VCaP (cell line): ENCODE measurements around the gene MARCO.

Source experiments
- H3K27ac ChIP-seq: fragments of 450-650 bp; 2 replicates; pipeline ENCODE4 v1.5.1; 2017
- TF ChIP-seq, protein P1 (sequence below): fragments of 450-650 bp; conservative IDR thresholded peaks from 2 replicates; pipeline ENCODE4 v1.5.1; 2017; ENCODE audit warnings: mild to moderate bottlenecking, moderate library complexity

Gene MARCO

DNA sequence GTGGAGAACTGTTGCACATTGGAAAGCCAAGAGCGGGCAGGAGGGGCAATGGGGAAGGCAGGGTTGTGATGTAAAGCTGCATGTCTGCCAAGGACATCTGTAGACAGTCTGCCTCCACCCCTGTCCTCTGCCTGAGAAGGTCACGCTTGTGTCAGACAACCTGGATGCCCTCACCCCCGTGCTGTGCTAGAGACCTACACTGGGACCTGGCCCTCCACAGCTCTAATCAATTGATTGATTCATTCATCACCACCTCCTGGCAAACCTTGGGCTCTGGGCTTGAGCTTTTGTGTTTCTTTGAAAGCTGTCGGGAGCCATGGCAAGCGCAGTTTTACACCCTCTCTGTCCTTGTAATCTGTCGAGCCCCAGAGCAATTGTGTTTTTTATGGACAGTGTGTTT is 41.1 kb downstream of the MARCO start:
- TF ChIP-seq, protein P1, sequence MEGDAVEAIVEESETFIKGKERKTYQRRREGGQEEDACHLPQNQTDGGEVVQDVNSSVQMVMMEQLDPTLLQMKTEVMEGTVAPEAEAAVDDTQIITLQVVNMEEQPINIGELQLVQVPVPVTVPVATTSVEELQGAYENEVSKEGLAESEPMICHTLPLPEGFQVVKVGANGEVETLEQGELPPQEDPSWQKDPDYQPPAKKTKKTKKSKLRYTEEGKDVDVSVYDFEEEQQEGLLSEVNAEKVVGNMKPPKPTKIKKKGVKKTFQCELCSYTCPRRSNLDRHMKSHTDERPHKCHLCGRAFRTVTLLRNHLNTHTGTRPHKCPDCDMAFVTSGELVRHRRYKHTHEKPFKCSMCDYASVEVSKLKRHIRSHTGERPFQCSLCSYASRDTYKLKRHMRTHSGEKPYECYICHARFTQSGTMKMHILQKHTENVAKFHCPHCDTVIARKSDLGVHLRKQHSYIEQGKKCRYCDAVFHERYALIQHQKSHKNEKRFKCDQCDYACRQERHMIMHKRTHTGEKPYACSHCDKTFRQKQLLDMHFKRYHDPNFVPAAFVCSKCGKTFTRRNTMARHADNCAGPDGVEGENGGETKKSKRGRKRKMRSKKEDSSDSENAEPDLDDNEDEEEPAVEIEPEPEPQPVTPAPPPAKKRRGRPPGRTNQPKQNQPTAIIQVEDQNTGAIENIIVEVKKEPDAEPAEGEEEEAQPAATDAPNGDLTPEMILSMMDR: no peak
- H3K27ac ChIP-seq: no peak overlapping the region

DNA sequence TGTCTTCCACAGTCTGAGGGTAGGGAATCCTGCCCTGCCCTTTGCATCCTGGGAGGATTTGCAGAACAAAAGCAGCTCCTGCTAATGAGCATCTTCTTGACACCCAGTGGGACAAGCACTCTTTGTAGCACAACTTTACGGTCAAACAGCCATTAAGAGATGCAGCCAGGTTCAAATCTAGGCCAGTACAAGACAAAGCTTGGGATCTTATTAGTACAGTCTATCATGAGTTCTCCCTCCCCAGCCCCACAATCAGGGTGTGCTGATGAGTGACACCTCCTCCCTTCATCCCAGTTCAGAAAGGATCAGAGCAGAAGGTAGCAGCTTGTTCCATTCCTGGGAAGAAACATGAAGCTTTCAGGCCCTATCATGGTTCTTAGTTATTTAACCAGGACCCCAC is 41.9 kb downstream of the MARCO start:
- TF ChIP-seq, protein P1: no peak
- H3K27ac ChIP-seq: no peak overlapping the region

DNA sequence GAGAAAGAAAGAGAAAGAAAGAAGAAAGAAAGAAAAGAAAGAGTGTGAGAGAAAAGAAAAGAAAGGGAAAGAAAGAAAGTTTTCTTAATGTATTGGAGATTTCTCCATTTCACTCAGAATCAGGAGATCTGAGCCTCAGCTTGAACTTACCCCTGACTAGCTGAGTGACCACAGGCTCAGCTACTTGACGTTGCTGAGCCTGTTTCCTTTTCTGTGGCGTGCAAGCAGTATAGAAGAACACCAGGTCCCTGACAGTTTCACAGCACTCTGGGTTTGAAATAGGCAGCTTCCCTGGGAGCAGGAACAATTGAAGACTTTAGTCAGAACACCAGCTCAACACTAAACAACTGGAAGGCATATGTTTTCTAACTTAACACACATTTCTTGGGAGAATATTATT is 44.7 kb downstream of the MARCO start:
- TF ChIP-seq, protein P1: no peak
- H3K27ac ChIP-seq: no peak overlapping the region

DNA sequence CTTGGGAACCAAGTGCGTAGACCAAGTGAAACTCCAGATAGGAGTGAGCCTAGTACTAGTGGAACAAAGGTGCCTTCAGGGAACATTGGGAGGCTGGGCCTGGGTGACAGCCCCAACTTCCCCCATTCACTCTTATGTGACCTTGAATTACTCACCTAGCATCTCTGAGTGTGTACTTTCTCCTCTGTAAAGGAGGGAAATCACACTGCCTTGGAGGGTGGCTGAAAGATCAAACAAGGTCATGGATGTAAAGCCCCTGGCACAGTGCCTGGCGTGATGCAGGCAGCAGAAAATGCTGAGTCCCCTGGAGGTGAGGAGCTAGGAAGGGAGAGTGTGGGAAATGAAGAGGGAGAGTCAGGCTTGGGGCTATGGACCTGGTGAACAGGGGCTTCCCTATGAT is 45.9 kb downstream of the MARCO start:
- TF ChIP-seq, protein P1: no peak
- H3K27ac ChIP-seq: no peak overlapping the region

DNA sequence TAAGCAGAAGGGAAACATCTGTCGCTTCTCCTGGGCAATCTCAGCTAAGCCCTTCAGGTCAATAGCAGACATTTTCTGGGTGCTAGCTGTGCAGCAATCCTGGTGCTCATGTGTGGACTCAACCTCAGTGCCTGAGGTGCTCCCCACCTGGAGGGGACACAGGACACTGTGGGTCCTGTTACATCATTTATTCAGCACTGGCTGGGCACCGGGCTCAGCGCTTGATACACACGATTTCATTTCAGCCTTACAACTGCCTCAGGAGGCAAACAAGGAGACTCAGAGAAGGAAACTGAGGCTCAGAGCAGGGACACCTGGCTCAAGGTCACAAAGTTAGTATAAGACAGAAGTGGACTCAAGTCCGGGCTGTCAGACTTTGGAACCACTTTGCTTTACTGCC is 46.7 kb downstream of the MARCO start:
- TF ChIP-seq, protein P1: no peak
- no peak overlapping the region for H3K27ac ChIP-seq

DNA sequence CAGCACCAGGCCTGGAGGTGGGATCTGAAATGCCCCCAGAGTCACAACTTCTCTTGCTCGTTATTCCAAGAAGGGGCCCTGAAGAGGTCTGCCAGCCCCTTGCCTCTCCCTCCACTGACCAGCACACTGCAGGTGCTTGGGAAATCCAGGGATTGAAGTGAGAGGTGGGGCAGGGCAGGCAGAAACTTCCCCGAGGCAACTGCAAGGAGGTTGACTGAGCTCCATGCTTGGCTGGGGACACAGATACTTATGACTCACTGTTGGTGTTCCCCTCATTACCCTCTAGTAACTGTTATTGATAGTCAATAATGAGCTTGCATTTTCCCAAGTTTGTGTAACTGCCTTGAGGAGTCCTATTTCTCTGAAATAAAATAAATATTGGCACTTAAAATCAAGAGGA is 47.5 kb downstream of the MARCO start:
- H3K27ac ChIP-seq: no peak overlapping the region
- TF ChIP-seq, protein P1: no peak

DNA sequence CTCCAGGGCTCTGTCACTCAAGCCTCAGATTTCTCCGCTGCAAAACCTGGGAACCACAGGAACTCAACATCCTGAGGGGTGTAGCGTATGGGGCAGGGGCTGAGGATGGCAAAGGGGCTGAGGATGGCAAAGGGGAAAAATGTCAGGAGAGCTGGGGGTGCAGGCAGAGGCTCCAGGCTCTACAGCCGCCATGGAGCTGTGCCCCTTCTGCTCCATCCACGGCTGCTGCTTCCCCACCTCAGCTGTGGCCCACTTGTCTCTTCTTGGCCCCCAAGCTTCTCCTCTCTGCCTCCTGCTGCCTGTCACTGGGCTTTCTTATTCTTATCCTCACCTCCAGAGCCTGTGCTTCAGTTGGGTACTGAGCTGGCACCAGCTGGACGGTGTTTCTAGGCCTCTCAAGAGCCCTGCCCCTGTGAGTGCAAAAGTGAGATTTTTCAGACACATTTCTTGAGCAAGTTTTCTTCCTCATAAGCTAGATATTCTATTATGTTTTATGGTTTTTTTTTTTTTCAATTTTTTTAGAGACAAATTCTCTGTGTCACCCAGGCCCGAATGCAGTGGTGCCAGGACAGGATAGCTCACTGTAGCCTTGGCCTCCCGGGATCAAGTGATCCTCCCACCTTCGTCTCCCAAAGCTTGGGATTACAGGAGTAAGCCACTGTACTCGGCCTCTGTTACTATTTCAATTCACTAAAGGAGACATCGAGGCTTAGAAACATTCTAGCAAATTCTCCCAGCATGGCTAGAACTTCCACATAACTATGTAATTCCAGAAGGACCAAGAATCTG is 49.0 kb downstream of the MARCO start:
- H3K27ac ChIP-seq: no peak overlapping the region
- TF ChIP-seq, protein P1: no peak
